ENCODE results near the gene FOXN4.

DNA sequence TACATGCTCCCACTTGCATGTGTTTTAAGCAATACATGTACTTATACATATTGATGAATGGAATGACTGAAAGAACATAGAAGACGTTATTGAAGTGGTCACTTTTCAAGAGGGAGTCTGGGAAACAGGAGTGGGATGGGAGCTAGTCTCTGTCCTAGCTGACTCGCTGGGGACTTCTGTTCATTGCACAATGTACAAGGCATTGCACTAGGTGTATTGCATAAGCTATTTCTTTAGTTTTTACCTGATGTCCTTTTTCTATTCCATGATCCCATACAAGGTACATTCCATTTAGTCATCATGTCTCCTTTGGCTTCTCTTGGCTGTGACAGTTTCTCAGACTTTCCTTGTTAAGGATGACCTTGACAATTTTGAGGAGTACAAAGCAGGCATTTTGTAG, 34.6 kb upstream of the FOXN4 start:
- TF ChIP-seq, protein P1, sequence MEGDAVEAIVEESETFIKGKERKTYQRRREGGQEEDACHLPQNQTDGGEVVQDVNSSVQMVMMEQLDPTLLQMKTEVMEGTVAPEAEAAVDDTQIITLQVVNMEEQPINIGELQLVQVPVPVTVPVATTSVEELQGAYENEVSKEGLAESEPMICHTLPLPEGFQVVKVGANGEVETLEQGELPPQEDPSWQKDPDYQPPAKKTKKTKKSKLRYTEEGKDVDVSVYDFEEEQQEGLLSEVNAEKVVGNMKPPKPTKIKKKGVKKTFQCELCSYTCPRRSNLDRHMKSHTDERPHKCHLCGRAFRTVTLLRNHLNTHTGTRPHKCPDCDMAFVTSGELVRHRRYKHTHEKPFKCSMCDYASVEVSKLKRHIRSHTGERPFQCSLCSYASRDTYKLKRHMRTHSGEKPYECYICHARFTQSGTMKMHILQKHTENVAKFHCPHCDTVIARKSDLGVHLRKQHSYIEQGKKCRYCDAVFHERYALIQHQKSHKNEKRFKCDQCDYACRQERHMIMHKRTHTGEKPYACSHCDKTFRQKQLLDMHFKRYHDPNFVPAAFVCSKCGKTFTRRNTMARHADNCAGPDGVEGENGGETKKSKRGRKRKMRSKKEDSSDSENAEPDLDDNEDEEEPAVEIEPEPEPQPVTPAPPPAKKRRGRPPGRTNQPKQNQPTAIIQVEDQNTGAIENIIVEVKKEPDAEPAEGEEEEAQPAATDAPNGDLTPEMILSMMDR (IDR thresholded peaks at IDR 0.05 in 8 of 11, conservative IDR thresholded peaks at IDR 0.05 in 3 of 11), result no peak
- TF ChIP-seq POLR2A (IDR thresholded peaks at IDR 0.05) (no peak), POLR2AphosphoS5 (IDR thresholded peaks at IDR 0.05) (no peak)

All from spleen (tissue), 7 donors.